HL-60/S4 (cell line): Measurements from ENCODE around the gene COL12A1.

Source experiments
- in situ Hi-C: fragments of 300-500 bp; cut with MboI; formaldehyde crosslinking; loops from 2 replicates; pipeline ENCODE4 v1.14.3; 2022; ENCODE audit warnings: low sequenced_read_pairs

The COL12A1 gene

DNA sequence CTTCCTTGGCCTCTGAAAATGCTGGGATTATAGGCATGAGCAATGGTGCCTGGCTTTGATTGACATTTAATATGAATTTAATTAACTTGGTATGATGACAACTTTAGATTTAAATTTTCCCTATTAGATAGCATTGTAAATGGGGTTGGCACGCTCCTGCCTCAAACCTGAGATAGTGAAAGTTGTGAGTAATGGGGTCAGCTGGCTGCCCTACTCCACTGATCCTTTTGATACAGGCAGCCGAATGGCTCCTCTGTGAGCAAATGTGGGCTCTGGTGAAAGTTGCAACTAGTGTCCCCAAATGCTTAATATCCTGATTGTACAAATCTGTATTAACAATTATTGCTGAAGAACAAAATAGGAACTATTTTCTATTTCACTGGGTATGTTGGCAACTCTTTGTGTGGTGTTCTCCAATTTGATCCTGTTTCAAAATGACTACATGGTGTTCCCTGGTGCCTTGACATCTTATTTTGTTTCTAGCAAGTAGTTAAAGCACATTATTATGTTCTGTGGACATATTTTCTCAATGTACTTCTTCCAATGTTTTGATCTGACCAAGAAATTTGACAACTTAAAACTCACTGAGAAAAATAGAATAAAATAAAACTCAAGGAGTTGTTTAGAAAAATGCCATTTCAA, 97.4 kb downstream of the COL12A1 start:
- in situ Hi-C loops, result no loop called here

GRCh38 chr6:75107913-75108312, 97.9 kb downstream of the COL12A1 start:
- in situ Hi-C loops, result no loop called here

DNA sequence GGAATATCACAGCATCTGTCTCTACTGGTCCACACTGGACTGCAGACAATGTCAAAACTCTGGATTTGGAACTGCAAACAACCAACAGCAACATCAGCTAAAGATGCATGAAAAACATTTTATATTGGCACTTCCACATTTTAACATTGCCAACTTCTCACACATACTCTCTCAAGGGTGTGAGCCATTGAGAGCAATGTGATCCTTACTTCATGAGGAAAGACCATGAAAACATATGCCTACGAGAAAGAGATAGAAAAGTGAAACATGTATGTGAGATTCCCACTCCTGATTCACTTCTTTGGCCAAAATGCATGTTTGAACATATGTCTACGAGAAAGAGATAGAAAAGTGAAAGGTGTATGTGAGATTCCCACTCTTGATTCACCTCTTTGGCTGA, 99.4 kb downstream of the COL12A1 start:
- in situ Hi-C loops, result no loop called here

GRCh38 chr6:75103431-75103830, 102.4 kb downstream of the COL12A1 start:
- in situ Hi-C loops, result no loop called here

GRCh38 chr6:75102301-75102700, 103.6 kb downstream of the COL12A1 start:
- in situ Hi-C loops, result no loop called here

DNA sequence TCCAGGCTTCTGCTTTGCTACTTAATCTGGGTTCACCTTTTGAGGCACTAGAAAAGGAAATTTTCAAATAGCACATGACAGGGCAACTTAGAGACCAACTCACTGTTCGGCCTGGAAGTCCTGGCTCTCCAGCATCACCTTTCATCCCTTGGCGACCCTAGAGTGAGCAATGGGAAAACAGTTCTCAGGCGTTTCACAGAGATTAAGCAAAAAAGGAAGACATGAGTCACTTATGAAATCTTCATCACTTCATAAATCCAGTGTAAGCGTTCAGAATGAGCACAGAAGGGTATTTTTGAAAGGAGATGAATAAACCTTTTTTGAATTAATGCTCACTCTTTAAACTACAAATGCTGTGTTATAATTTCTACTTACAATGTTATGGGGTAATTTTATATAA, 104.0 kb downstream of the COL12A1 start:
- in situ Hi-C loops, result no loop called here

DNA sequence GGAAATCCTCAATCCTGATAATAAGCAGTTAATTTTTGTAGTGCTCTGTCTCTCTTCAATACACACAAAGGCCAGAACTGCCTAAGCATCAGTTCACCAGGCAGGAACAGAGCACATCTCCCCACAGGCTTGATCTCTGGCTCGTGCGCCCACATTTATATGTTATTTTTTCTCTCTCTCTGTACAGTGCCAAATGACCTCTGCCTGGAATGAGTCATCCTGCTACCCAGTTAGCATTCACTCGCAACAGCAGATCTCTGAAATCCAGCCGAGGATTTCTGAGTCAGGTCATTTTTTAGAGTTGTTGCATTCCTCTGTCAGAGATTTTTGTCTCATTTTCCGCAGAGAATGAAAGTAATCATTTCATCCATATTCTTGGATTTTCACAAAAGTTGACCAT, 107.1 kb downstream of the COL12A1 start:
- in situ Hi-C loops, result no loop called here

DNA sequence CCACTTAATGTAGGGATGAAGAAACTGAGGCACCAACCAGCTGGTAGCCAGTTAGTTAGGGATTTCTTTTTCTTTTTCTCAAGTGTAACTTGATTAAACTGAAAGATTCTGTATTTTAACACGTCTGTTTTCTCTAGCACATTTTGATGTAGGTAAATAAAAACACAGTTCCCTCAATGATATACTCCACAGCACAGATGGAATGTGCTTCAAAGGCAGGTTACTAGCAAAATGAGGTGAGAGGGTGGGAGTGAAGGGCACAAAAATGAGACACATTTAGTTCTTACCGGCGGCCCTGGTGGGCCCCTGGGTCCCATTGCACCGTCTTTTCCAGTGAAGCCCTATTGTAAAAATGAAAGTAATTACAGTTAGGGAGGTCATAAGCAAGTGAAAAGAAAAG, 108.9 kb downstream of the COL12A1 start:
- in situ Hi-C loops, result no loop called here

DNA sequence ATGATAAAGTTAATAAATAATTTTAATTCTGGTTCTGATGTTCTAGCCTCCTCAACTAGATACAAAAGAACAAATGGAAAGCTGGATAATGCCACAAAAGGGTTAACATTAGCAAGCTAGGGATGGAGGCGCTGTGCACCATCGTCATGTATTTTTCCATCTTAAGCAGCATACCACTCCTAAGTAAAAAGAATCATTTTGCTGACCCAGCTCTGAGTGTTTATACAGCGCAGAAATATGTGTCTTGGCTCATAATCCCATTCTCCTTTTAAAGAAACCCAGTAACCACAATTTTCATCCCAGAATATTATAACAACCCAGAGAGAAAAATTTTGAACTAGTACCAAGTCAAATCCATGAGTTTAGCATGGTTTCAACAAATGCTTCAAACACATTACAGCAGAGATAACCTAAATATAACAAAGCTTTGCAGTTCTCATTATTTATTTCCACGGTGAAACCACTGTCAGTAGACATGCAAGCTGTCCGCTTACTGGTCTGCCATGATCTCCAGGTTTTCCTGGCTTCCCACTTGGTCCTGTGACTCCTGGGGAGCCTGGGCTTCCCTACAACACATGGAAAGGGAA, 111.1 kb downstream of the COL12A1 start:
- in situ Hi-C loops, result no loop called here

GRCh38 chr6:75091467-75092190, 114.2 kb downstream of the COL12A1 start:
- in situ Hi-C loops, result no loop called here

DNA sequence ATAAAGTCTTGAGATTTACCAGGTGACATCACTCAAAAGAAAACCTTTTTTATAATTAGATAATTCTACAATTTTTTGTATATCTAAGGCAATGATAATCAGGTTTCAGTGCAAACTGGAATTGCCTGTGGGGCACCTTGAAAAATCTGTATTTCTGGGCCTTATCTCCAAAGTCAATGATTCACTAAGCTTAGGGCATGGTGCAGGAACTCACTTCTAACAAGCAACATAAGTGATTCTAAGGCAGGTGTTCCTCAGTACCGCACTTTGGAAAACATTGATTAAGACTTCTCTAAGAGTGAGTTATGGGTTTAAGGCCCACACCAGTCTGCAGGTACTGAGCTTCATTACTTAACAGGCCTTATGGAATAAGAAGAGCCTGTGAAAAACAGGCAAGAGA, 115.3 kb downstream of the COL12A1 start:
- in situ Hi-C loops, result no loop called here

- in situ Hi-C loops, result no loop called here
Observed at GRCh38 chr6:75089921-75090320, 115.9 kb downstream of the COL12A1 start.

GRCh38 chr6:75089151-75089897, 116.5 kb downstream of the COL12A1 start:
- in situ Hi-C loops, result no loop called here

DNA sequence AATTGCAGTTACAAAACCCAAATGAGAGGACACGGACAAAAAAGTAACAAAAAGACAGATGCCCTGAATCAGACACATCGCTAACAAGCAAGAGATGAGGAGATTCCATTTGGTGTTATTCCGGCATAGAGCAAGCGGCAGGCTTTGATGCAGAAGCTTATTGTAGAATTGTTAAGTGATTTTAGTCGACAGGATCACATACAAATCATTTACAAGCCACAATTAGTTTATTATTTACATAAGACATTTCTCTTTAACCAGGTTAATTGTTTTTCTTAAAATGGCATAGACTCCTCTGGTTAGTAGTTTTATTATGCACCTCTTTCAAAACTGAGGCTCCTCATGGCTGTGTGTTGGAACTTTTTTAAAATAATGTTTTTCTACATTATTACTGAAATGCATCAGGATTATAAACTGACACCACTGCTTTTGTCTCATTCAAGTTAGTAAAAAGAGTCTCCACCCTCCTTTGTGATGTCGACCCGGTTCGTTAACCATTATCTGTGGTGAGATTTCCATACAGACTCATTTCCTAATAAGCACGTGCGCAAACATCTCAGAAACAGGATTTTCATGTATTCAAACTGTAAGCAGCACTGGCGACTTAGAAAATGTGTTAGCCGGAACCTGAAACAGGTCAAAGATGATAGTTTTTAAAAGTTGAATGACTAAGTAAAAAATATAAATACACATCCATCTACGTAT, 119.8 kb downstream of the COL12A1 start:
- in situ Hi-C loops, result no loop called here

GRCh38 chr6:75084872-75085381, 120.9 kb downstream of the COL12A1 start:
- in situ Hi-C loops, result no loop called here

DNA sequence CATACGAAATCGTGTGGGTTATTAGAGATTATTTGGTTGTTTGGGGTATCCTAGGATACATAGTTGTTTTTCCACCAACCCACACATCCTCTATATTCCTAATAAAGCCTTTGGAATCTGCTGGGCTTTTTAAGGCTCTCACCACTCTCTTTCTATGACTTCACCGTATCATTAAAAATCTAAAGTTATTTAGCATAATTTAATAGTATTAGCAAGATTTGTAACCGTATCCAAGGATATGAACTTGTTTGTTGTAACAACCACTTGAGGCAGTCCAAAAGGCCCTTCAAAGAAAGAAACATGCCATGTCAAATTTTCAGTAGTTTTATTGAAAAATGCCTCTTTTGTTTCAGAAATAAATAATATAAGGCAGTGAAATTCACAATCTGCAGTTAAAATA, 121.8 kb downstream of the COL12A1 start:
- in situ Hi-C loops, result no loop called here

GRCh38 chr6:75081921-75082320, 123.9 kb downstream of the COL12A1 start:
- in situ Hi-C loops, result no loop called here

DNA sequence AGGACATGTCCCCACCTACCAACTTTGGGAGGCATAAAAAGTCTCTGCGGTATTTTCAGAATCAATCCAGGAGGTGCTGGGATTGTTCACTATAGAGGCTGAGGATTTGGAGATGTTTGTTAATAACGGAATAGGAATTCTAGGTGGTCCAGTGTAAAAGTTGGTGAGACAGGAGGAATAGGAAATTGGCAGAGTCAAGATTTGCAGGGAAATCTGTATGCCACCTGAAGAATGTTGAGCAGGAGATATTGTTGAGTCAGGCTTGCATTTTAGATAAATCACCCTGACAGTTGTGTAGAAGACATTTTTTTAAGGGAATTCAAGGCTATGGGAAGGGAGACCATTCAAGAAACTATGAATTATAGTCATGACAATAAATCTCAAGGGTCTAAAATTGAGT, 124.8 kb downstream of the COL12A1 start:
- in situ Hi-C loops, result no loop called here

DNA sequence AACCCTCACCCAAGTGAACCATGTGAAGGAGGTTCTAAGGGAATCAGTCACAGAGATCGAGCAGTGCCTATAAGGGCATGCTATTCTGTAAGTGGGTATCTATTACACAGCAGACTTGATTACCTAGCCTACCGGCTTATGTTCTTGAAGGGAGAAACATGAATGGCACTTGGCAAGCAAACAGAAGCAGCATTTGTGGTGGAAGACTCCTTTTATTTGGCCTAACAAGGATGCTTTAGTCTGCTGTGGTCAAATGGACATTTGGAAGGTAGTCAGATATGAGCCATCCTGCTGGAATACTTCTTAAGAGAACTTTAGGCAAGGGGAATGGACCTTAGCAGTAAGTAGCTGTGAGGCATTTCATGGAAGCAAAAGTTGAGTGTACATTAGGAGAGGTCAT, 126.3 kb downstream of the COL12A1 start:
- in situ Hi-C loops, result no loop called here

GRCh38 chr6:75077701-75078100, 128.2 kb downstream of the COL12A1 start:
- in situ Hi-C loops, result no loop called here

DNA sequence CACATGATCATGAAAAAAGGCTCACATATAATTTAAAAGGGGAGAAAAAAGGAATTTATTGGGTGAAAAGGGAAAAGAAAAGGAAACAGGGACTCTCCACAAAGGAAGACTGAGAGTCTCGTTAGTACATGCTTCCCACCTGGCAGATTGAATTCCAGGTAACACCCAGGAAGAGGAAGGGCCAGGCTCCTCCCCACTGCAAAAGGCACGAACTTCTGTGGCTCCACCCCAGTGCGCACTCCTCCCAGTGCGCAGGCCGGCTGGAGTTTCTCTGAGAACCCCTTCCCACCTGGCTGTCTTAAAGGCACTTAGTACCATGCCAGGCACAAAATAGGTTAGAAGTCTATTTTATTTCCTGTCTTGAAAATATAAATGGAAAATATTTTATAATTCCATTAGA, 129.8 kb downstream of the COL12A1 start:
- in situ Hi-C loops, result no loop called here
